HG02759 (cell line): ENCODE results near the gene LSAMP.

Experiments used
- ATAC-seq: cut with Tn5 transposase; IDR thresholded peaks from one replicate; pipeline ENCODE4 v1.9.1; 2021; ENCODE audit warnings: mild to moderate bottlenecking, moderate library complexity; ENCODE audit not compliant: unreplicated experiment

The LSAMP gene

GRCh38 chr3:116445311-116445841 lies at the start of gene LSAMP:
LSAMP (minus strand) TSS chr3:116445487.
- ATAC-seq: no peak

GRCh38 chr3:116492379-116492778 lies 47.1 kb upstream of the LSAMP start:
- no peak for ATAC-seq

DNA sequence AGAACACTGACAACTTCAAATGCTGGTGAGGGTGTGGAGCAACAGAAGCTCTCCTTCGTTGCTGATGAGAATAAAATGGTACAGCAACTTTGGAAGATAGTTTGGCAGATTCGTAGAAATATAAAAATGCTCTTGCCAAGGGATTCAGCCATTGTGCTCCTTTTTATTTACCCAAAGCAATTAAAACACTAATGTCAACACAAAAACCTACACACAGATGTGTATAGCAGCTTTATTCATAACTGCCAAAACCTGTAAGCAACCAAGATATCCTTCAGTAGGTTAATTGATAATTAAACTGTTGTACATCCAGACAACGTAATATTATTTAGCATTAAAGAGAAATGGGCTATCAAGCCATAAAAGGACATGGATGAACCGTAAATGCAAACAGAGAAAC lies 37.8 kb upstream of the LSAMP start:
- ATAC-seq: no peak

- no peak for ATAC-seq
Observed at GRCh38 chr3:116476691-116477090, 31.4 kb upstream of the LSAMP start.

- ATAC-seq: no peak
Observed at GRCh38 chr3:116474801-116475200, 29.5 kb upstream of the LSAMP start.

GRCh38 chr3:116474032-116474780 lies 28.9 kb upstream of the LSAMP start:
- ATAC-seq: no peak

GRCh38 chr3:116473602-116474001 lies 28.3 kb upstream of the LSAMP start:
- ATAC-seq: no peak

GRCh38 chr3:116470605-116471197 lies 25.4 kb upstream of the LSAMP start:
- ATAC-seq: no peak

DNA sequence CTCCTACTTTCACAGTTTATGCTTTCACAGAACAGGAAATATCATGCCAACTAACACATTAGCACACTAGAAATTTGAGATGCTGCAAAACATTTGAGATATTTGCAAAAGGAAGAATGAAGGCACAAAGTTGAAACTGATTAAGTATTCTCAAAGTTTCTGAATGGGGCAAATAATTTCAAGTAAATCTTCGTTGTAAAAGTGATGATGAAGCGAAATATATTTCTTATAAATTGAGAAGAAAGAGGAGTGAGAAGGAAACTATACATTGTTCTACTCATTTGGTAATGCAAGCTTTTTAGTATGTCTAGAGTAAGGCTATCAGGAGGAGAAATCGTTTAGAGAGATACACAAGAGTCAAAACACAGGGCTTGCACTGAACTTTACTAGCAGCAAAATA lies 24.3 kb upstream of the LSAMP start:
- no peak for ATAC-seq

GRCh38 chr3:116464276-116464798 lies 19.1 kb upstream of the LSAMP start:
- ATAC-seq: no peak

GRCh38 chr3:116453666-116454346 lies 8.5 kb upstream of the LSAMP start:
- ATAC-seq: no peak

- ATAC-seq: no peak
Observed at GRCh38 chr3:116449546-116450350, 4.5 kb upstream of the LSAMP start.

GRCh38 chr3:116445990-116446389 lies 703 bp upstream of the LSAMP start:
- ATAC-seq: no peak

DNA sequence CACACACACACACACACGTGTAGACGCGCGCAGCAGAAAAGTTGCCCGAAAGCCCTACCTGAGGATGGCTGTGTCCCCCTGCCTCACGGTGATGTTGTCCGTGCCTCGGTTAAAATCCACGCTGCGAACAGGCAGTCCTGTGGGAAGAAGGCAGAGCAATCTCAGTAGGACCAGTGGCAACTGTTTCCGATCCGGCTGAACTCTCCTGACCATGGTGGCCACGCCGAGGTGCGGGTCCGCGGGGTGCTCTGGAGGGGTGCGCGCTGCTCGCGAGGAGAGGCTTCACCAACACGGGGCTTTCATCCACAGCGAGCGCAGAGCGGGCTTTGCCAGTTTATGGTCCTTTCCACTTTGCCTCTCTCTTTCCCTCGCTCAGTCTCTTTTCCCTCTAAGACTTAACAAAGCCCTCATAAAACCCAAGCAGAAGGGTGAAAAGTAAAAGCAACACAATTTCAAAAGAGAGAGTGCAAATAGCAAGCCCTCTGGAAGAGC lies 422 bp downstream of the LSAMP start:
- no peak for ATAC-seq

DNA sequence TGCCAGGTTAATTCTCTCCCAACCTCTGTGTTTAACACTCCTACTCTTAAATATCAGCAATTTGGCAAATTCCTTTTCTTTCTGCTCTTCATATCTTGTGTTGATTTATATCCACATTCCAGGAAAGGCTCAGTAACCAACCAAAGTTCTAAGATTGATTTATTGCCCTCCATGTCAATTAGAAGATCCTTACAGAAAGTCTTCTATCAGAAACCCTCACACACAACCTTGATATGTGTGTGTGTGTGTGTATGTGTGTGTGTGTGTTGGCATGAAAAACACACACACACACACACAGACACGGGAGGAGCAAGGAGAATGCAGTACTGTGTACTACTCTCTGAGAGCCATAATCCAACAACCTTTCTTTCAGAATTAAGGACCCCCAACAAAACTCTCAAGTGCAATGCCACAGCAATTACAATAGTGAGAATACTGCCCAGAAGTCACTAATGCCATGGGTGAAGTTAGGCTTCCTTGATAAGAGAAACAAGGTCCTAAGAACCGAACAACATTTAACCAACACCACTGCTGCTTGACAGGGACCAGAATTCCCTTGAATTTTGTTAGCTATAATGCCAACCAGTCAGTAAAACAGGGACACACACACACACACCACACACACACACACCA lies 1.1 kb downstream of the LSAMP start:
- no peak for ATAC-seq

GRCh38 chr3:116443191-116443661 lies 2.1 kb downstream of the LSAMP start:
- ATAC-seq: no peak

GRCh38 chr3:116442331-116443021 lies 2.8 kb downstream of the LSAMP start:
- no peak for ATAC-seq

DNA sequence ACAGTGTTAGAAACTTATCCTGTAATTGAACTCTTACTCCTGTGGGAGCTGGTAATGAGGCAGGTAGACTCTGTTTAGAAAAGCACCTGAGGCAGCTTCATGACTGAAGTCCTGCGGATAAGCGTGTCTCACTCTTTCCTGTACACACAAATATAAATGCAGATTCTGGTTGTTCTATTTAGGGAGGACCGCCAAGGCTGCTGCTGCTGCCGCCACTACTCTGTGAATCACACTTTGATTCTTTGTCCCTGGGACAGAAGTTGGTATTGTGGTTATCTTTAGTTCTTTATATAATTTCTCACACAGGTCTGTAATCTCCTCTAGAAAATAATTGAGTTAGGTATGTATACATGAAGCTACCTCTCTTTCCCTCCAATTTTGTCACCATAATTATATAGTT lies 3.6 kb downstream of the LSAMP start:
- ATAC-seq: no peak

- ATAC-seq: no peak
Observed at GRCh38 chr3:116440196-116440595, 5.1 kb downstream of the LSAMP start.
